GM19463 (cell line): ENCODE results near the gene DLG1.

ENCODE experiments used
- ATAC-seq: cut with Tn5 transposase; IDR thresholded peaks from one replicate; pipeline ENCODE4 v1.9.1; 2021; ENCODE audit warnings: mild to moderate bottlenecking, moderate library complexity; ENCODE audit not compliant: unreplicated experiment

DLG1 gene

DNA sequence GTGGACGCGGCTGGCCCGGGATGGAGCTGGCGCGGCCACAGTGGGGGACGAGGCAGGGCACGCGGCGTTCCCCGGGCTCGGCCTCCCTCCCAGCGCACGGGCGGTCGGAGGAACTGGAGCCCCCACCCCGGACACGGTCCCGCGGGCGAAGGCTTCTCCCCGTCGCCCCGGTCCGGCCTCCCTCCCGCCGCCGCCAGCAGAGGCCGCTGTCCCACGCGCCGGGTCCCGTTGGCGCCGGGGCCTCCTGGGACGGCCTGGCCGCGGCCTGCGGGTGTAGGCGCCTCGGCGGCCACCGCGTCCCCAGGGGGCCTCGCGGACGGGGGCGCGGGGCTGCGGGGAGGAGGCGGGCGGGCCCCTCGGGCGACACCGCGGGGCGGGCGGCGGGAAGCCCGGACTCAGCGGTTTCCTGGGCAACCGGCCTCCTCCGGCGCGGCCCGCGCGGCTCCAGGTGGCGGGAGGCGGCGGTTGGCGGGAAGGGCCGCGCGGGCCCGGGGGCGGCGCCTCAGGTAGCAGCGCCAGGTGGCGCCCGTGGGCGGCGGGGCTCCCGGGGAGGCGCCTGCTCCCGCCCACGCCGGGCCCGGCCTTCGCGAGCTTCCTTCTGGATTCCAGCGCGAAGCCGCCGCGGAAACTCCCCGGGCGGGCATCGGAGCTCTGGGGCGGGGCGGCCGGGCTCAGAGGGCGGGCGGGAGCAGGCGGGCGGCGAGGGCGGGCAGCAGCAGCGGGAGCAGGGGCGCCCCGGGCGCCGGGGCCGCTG, 295.5 kb downstream of the DLG1 start:
- peak; percentile 69 for ATAC-seq

DNA sequence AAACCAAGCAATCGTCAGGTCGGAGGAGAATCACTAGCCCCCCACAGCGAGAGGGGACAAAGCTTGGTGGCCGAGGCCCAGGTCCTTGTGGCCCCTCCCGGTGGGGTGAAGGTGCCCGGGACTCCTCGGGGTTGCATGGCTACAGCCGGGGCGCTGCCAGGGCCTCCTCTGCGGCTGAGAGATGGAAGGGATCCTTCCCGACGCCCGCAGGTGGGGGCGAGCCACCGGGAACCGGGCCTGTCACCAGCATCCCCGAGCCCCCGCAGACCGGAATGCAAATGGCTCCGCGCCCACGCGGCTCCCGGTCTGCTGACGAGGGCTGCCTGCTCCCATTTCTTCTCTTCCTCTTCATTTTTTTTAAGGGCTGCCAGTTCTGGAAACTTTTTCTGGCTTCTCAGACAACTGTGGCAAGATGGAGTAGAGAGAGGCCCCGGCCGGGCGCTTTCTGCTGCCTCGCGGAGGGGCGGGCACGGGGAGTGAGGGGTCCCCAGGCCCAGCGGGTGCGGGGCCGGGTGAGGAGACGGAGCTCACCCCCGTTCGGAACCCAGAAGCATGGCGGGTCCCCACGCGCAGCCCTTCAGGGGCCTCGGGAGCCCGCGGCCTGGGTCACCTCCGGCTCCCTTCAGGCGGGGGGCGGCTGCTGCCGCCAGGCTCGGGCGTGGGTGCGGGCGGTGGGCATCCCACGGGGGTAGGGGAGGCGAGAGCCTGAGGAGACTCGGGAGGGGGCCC, 296.3 kb downstream of the DLG1 start:
- peak; percentile 12 for ATAC-seq

DNA sequence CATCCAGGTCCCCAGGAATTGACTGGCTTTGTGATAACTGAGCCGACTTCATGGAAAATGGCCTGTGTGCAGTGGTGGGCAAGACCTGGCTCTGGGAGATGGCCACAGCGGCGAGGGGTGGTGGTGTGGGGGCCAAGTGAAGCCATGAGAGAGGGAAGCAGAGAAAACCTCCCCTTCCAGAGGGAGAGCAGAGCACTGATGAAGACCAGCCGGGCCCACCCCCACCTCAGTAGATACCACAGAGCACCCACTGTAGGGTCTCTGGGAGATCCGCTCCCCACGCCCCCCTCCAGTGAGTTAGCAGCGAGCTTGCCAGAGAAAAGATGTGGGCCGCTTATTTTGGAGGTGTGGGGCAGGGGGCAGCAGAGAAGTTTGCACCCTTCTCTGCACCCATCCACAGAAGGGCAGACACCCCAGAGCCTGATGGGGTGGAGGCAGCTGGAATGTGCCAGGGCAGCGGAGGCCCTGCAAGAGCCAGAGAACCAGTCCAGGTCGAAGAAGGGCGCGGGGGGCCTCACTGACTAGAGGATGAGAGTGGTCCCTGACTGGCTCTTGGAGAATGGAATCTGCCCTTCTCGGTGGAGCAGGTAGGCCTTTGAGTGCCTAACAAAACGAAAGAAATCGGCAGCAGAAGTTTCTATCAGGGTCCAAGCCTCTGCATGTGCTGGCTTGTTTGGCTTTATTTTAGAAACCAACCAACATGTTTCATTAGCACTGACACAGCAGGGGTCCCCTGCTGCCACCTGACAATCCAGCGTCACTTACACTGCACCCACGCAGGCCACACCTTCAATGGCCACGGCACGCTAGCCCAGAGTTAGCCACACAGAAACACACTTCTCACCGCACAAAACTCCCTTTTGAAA, 297.1 kb downstream of the DLG1 start:
- ATAC-seq = no peak

DNA sequence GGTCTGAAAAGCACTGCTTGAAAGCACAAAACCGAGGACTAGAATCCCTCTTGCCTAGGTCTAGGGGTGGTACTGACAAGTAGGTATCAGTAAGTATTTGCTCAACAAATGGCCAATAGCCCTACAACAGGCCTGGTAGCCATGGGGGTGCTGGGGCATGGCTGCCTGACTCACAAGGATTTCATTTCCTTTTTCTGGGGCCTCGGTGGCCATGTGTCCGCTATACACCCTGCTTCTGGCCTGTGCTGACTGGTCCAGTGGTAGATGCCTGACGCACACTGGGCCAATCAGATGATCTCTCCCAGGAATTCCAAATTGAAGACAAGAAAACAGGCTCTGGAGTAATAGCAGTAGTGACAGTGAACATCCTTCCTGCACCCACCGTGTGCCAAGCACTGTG, 298.2 kb downstream of the DLG1 start:
- no peak for ATAC-seq

DNA sequence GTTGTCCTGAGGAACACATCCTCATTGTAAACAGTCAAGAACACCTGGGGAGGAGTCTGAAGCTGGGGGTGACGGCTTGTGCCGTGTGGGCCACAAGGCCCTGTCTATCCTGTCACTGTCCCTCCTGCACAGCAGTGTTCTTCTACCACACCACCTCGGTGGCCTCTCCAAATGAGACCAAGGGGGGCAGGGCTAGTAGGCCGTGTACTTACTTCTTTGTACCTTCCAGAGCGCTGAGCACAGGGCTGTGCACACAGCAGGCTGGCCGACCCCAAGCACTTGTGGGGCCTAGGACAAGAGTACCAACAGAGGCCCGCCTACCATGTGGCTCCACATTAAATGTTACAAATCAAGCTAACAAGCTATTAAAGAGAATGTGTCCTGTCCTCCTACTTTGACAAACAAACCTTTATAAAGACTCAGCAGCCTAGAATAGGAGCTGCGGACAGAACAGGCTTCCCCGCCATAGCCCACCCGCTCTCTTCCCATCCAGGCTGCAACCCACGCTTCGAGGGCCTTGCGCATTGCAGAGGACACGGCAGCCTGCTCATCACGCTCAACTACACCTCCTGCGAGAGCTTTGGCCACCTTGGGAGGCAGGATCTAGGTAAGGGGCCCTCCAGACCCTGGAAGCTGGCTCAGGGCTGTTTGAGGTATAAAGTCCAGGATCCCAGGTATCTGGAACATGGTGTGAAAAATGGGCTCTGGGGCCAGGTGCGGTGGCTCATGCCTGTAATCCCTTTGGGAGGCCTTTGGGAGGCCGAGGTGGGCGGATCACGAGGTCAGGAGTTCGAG, 299.2 kb downstream of the DLG1 start:
- ATAC-seq = no peak

DNA sequence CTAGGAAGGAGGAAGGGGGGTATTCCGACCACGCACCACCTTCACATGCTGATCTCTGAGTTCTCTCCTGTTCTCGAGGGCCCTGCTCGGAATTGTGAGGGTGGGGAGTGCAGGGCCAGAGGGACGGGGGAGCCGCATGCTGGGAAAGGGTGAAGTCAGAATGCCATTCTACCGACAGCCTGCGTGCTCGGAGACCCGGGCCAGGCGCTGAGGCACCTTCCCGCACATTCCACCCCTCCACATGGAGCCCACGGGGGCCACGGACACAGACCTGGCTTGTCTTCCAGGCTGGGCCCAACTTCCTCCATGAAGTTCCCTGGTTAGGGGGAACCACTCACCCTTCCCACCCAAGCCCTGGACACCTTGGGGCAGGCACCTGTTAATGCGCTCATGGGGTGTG, 301.1 kb downstream of the DLG1 start:
- ATAC-seq = no peak

DNA sequence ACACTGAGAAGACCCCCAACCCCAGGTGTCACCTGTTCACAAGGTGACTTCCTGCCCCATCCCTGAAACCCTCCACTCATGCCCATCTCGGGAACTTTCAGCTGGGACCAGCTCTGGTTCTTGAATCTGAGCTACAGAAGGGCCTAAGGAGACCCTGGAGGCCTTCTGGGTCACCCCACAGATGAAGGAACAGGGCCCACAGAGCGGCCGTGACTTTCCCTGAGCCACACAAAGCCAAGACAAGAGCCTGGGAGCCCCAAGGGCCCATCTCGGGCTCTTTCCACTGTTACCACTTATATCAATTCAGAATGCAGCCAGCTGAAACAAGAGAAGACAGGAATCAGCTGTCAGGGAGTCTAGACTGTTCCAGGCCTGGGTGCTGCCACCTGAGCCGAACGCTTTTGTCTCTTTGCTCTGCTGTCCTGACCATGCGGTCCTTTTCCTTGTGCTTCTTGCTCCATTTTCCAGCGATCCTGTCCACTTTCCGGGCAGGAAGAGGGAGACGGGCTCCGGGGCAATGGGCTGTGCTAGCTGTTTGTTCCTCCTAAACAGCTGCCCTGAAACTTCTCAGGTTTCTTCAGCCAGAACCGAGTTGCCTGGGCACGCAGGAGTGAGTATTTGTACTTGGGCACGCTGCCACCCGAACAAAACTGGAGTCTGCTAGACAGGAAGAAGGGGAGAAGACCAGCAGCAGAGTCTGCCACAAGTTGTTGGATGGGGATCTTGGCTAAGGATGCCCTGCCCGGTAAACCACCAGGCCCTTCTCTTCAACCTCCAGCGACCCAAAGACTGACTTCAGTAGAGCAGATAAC, 301.8 kb downstream of the DLG1 start:
- no peak for ATAC-seq

DNA sequence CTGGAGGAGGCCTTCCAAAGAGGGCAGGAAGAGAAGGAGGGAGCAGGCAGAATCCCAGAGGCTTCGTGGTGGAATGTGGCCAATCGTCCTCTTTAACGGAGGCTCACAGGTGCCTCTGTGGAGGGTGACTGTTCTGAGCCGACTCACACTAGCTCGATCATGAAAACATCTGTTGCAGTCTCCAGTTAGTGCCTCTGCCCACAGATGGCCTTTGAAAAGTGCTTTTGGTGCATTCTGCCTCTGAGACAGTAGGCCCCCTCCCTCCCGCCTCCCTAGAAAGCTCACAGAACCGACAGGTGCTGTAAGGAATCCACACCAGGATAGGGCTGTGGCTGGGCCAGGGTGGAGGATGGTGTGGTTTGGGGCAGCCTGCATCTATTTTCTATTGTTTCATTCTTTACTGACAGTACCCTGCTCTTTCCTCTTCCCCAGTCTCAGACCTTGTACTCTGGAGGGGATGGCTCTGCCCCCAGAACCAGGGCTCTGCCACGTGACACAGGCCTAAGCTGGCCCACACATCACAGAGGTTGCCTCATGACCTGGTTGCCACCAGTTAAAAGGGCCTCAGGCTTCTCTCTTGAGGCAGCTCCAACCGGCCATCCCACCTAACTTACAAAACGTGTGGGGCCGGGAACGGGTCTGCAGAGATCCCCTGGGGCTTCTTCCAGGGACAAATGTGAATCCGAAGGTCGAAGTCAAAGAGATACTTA, 302.6 kb downstream of the DLG1 start:
- no peak for ATAC-seq

DNA sequence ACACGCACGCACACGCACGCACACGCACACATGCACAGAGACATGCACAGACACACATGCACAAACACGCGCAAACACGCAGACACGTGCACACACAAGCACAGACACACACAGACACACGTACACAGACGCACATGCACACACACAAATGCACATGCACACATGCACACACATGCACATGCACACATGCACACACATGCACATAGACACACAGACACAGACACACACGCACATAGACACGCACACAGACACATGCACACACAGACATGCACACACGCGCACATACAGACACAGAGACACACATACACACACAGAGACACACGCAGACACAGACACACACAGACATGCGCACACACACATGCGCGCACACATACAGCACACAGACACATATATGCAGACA, 303.4 kb downstream of the DLG1 start:
- no peak for ATAC-seq

DNA sequence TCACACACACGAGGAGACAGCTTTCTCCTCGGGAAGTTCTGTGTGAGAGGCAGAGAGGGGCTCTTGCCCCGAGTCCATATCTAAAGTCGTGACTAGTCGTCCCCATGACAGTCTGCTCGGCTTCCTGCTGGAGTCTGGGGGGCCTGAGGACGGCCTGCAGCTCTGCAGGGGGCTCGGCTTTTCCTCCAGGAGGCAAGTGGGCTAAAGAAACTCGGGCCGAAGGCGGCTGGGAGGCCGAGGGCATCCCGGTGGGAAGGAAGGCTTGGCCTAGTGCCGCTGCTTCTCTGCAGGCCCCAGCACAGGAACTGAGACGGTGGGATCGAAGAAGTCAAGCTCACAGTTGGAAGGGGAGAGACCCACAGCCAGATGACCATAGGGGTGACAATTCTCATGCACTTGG, 304.4 kb downstream of the DLG1 start:
- ATAC-seq = no peak
